Measurements from ENCODE around the gene PTPRU.
A peak's percentile ranks its signal among the peaks of the same experiment; 100 is the strongest.

The PTPRU gene

DNA sequence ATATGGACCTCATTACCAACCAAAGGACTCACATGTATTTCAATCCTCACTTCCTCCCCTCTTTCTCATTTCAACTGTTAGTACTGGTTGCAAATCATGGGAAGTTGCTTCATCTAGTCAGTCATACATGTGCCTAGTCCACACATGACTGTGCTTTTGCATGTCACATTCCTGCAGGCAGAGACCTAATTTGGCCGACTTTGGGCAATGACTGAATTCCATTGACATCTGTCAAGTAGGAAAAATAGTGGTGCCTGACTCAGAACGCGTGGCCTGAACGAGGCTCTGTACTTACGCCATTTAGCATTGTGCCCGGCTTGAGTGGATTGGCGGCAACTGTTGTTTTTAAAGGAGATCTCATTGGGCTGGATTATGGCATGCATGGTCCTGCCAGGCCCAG lies 18.0 kb downstream of the PTPRU start:
- no peak overlapping the region for H3K4me3 ChIP-seq (ENCODE audit: control insufficient read depth, low read depth, low read length)
- TF ChIP-seq, protein P1, sequence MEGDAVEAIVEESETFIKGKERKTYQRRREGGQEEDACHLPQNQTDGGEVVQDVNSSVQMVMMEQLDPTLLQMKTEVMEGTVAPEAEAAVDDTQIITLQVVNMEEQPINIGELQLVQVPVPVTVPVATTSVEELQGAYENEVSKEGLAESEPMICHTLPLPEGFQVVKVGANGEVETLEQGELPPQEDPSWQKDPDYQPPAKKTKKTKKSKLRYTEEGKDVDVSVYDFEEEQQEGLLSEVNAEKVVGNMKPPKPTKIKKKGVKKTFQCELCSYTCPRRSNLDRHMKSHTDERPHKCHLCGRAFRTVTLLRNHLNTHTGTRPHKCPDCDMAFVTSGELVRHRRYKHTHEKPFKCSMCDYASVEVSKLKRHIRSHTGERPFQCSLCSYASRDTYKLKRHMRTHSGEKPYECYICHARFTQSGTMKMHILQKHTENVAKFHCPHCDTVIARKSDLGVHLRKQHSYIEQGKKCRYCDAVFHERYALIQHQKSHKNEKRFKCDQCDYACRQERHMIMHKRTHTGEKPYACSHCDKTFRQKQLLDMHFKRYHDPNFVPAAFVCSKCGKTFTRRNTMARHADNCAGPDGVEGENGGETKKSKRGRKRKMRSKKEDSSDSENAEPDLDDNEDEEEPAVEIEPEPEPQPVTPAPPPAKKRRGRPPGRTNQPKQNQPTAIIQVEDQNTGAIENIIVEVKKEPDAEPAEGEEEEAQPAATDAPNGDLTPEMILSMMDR (conservative IDR thresholded peaks at IDR 0.05; ENCODE audit: control insufficient read depth, insufficient read depth, low read depth, low read length), result no peak
- no peak for DNase-seq (ENCODE audit: low read depth)

DNA sequence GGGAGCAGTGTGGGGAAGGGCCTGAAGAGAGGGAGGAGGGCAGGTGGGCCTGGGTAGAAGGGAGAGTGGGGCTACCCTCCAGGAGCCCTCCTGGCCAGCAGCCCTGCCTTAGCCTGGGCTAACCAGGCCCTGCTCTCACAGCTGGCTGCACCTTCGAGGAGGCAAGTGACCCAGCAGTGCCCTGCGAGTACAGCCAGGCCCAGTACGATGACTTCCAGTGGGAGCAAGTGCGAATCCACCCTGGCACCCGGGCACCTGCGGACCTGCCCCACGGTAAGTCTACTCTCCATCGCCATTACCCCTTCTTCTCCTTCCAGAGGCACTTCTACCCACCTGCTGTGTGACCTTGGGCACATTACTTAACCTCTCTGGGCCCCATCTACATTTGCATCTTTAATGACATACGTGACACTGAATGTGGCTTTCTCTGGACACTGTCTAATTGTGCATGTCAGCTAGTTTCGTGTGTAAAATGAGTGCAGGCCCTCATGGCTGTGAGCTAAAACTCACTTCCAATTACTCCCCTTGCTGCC lies 18.9 kb downstream of the PTPRU start:
- no peak overlapping the region for H3K4me3 ChIP-seq (ENCODE audit: control insufficient read depth, low read depth, low read length)
- DNase-seq (ENCODE audit: low read depth), result no peak
- TF ChIP-seq, protein P1 (conservative IDR thresholded peaks at IDR 0.05; ENCODE audit: control insufficient read depth, insufficient read depth, low read depth, low read length), result no peak

DNA sequence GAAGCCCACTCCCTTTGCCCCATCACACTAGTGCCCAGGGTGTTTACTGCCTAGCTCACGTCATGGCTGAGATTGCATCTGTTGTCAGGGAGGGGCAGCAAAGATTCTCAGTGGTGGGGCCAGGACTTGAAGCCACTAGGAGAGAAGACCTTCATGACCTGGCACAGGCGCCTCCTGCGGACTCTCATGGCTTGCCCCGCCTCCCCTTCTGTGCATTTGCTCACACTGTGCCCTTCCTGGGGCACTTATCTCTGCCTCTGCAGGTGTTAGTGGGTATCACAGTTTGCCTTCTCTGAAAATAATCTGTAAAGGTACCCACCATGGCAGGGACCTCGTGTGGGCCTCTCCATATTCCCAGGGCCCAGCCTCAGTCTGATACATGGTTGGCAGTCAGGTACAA lies 20.1 kb downstream of the PTPRU start:
- TF ChIP-seq, protein P1 (conservative IDR thresholded peaks at IDR 0.05; ENCODE audit: control insufficient read depth, insufficient read depth, low read depth, low read length), result no peak
- no peak overlapping the region for H3K4me3 ChIP-seq (ENCODE audit: control insufficient read depth, low read depth, low read length)
- DNase-seq (ENCODE audit: low read depth), result no peak

- TF ChIP-seq, protein P1 (conservative IDR thresholded peaks at IDR 0.05; ENCODE audit: control insufficient read depth, insufficient read depth, low read depth, low read length), result no peak
- H3K4me3 ChIP-seq (ENCODE audit: control insufficient read depth, low read depth, low read length), result no peak overlapping the region
- peak; percentile 69 for DNase-seq (ENCODE audit: low read depth)
Measured at GRCh38 chr1:29256979-29257804, 20.9 kb downstream of the PTPRU start.

DNA sequence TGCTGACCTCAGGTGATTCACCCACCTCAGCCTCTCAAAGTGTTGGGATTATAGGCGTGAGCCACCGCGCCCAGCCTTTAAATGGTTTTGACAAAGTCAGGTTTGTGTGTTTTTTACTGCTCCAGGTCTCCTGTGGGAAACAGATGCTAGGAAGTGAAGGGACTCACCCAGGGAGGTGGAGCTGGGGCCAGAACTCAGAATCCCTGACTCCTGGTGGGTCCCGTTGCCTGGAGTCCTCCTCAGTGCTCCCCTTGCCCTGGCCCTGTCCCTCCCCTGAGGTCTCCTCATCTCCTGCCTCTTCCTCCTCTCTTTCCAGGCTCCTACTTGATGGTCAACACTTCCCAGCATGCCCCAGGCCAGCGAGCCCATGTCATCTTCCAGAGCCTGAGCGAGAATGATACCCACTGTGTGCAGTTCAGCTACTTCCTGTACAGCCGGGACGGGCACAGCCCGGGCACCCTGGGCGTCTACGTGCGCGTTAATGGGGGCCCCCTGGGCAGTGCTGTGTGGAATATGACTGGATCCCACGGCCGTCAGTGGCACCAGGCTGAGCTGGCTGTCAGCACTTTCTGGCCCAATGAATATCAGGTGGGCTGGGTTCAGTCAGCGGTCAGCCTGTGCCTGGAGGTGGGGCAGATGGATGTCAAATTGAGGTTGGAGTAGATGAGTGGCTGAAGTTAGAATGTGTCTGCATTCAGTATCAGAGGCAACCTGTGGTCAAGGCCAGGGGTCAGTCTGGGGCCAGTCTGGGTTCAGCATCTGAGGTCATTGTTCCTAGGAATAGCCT lies 22.1 kb downstream of the PTPRU start:
- TF ChIP-seq, protein P1 (conservative IDR thresholded peaks at IDR 0.05; ENCODE audit: control insufficient read depth, insufficient read depth, low read depth, low read length), result no peak
- DNase-seq (ENCODE audit: low read depth), result no peak
- no peak overlapping the region for H3K4me3 ChIP-seq (ENCODE audit: control insufficient read depth, low read depth, low read length)

DNA sequence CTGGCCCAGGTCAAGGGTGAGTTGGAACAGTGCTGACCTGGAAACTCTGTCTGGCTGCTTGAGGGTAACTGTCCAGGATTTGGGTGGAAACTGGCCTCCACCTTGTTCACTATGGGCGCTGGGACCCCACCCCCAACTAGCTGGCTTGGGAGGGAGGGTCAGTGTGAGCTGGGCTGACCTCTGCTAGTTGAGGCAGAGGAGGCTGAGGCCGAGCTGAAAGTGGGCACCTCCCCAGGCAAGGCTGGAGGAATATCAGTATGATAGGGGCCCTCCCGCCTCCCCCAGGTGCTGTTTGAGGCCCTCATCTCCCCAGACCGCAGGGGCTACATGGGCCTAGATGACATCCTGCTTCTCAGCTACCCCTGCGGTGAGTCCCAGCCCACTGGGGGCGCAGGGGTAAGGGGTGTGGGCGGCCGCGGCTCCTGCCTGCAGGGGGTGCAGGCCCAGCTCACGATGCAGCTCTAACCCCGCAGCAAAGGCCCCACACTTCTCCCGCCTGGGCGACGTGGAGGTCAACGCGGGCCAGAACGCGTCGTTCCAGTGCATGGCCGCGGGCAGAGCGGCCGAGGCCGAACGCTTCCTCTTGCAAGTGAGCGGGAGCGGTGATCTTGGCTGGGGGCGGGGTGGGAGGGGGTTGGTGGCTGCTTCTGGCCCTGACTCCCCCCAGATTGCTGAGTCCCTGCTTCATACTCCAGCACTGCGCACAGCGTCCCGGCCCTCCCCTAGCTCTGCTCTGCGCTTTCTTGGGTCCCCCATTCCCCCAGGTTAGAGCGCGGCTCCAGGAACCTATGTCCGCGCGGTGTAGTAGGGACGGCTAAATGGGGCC lies 22.9 kb downstream of the PTPRU start:
- H3K4me3 ChIP-seq (ENCODE audit: control insufficient read depth, low read depth, low read length), result peak overlapping the region; percentile 30
- TF ChIP-seq, protein P1 (conservative IDR thresholded peaks at IDR 0.05; ENCODE audit: control insufficient read depth, insufficient read depth, low read depth, low read length), result no peak
- no peak for DNase-seq (ENCODE audit: low read depth)

Data from fibroblast of mammary gland (primary cell).